Fibroblast of lung (primary cell): ENCODE measurements around the gene TTI1.

Experiments used
- EZH2 ChIP-seq: IDR thresholded peaks from 2 replicates; pipeline ENCODE4 v1.5.1; 2012; ENCODE audit warnings: low read length, control low read depth, mild to moderate bottlenecking; ENCODE audit errors: missing control alignments
- TF ChIP-seq, protein P1 (sequence below), 2 donors: IDR thresholded peaks in 1 of 2; conservative IDR thresholded peaks in 1 of 2; 1 replicate in 1 of 2; 2 replicates in 1 of 2; pipeline ENCODE4 v1.5.1; 2011 to 2012; ENCODE audit warnings: low read length in 2 of 2, control low read depth in 1 of 2, inconsistent platforms in 1 of 2, low read depth in 1 of 2, mild to moderate bottlenecking in 1 of 2

DNA sequence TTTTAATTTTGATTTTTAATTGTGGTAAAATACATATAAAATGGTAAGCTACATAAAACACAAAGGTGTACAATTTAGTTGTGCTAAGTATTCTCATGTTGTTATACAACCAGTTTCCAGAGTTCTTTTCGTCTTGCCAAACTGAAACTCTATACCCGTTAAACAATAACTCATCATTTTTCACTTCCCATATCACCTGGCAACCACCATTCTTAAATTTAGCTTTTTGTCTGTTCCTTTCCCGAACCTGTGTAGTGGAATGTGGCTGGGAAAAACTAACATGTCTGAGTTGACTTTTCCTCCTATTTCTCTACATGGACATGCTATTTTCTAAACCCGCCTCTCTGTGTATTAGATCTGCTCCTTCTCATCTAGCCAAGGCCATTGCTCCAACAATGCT is 27.9 kb upstream of the TTI1 start:
- no peak for TF ChIP-seq EZH2
- TF ChIP-seq, protein P1, sequence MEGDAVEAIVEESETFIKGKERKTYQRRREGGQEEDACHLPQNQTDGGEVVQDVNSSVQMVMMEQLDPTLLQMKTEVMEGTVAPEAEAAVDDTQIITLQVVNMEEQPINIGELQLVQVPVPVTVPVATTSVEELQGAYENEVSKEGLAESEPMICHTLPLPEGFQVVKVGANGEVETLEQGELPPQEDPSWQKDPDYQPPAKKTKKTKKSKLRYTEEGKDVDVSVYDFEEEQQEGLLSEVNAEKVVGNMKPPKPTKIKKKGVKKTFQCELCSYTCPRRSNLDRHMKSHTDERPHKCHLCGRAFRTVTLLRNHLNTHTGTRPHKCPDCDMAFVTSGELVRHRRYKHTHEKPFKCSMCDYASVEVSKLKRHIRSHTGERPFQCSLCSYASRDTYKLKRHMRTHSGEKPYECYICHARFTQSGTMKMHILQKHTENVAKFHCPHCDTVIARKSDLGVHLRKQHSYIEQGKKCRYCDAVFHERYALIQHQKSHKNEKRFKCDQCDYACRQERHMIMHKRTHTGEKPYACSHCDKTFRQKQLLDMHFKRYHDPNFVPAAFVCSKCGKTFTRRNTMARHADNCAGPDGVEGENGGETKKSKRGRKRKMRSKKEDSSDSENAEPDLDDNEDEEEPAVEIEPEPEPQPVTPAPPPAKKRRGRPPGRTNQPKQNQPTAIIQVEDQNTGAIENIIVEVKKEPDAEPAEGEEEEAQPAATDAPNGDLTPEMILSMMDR (conservative IDR thresholded peaks at IDR 0.05 in 1 of 2, IDR thresholded peaks at IDR 0.05 in 1 of 2; ENCODE audit: low read depth in 1 of 2, low read length in 2 of 2): no peak
